GM13976 (cell line): ENCODE data around the gene SAMD4B.
A peak's percentile ranks its signal among the peaks of the same experiment; 100 is the strongest.

Experiments
- DNase-seq: peaks from one replicate; pipeline ENCODE4 v3.0.0; 2012; ENCODE audit warnings: low spot score
- CTCF ChIP-seq: IDR thresholded peaks from 2 replicates; pipeline ENCODE4 v1.5.1; 2012; ENCODE audit warnings: borderline replicate concordance, mild to moderate bottlenecking; ENCODE audit not compliant: insufficient read depth; ENCODE audit errors: extremely low read depth, missing control alignments, control extremely low read depth
- in situ Hi-C: fragments of 300-500 bp; cut with MboI; formaldehyde crosslinking; loops from one replicate; pipeline ENCODE4 v1.12.0; 2022; ENCODE audit warnings: low sequenced_read_pairs, mixed read lengths, inconsistent platforms; ENCODE audit not compliant: unreplicated experiment

Gene SAMD4B

DNA sequence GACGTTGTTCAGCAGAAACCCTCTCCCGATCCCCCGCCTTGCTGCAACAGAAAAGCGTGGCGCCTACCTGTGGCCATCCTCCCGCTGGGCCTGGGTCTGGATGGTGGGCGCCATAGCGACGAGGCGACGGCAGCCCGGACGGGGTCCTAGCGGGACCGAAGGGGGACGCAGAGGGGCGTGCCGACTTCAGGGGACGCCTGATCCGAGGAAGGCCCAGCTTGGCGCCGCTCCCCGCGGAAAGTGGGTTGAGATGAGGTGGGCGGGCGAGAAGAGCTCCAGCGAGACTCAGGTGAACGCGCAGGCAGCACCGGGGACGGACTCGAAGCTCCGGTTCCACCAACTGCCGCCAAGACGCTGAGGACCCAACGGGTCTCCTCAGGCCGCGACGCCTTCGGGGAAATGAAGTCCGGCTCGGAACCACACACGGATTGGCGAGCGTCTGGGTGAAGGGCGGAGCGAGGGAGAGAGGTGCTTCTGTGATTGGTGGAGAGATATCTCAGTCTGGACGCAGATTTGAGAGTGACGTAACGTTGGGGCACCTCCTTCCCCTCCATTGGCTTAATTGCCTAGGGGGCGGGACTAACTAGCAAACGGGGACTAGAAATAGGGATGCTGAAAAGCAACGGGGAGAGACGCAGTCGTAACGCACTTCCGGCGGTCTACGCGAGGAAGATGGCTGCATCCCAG is 48.7 kb downstream of the SAMD4B start, which contains the start of the genes MED29 and PAF1:
Gene MED29, plus strand, starts transcription at position 628 of the 687 bp plus-strand sequence. Its CDS starts 45 bp downstream, at position 673.
Gene PAF1, minus strand, starts transcription at position 356 of the 687 bp plus-strand sequence. Its CDS starts 242 bp downstream, at position 114.
- TF ChIP-seq CTCF = no peak
- DNase-seq = peak; percentile 99
- in situ Hi-C loops = no loop called here

DNA sequence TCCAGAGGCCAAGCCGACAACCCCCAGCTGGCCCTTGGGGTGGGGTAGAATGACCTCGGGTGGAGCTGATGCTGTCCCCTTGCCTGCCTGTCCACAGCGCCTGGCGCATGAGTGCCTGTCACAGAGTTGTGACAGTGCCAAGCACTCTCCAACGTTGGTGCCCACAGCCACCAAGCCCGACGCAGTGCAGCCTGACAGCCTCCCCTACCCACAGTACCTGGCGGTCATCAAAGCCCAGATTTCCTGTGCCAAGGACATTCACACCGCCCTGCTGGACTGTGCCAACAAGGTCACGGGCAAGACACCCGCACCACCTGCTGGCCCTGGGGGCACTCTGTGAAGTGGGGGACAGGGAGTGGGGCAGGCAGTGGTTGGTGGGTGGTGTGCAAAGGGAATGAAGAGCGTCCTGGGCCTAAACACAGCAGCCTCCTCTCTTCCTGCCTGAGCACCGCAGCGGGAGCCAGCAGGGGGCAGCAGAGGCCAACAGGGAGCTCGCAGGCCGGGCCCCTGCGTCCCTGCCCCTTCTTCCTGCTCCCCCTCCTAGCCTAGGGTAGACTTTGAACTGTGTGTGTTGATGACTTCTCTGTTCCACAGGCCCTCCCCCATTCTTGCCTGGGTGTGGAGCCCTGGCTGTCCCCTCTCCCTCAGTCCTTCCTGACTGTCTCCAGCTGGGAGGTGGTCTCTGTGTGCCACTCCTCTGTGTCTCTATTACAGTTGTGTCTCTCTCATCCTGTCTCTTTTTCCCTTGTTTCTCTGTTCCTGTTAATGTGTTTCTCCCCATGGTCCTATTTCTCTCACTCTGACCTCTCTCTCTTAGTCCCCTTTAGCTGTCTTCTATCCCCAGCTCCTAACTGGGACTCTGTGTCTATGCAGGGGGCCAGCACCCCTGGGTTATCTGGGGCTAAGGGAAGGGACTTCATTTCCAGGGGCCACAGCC is 55.4 kb downstream of the SAMD4B start:
- peak; percentile 93 for DNase-seq
- peak; percentile 99 for TF ChIP-seq CTCF
- in situ Hi-C loops = no loop called here

DNA sequence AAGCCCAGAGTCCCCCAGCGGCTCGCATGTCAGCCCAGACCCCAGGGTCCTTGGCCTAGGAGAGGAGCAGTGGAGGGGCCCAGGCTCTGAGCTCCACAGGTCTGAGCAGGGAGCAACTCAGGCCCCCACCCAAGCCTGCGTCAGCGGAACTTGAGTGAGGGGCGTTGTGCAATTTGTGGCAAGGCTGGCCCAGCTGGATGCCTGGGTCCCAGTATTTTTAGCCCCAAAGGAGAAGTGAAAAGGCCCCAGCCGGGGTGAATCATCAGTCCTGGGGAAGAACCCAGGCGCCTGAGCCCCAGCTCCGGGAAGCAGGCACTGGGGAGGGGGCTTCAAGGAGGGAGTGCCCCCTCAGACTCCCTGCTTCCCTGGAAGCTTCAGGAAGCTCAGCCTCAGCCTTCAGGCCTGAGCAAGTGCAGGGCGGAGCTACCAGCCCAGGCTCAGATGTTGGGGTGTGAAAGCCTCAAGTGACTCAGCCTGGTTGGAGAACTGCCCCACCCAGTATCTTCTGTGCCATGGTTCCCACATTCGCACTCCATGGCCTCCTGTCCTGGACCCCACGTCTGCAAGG is 56.2 kb downstream of the SAMD4B start:
- in situ Hi-C loops = no loop called here
- TF ChIP-seq CTCF = no peak
- peak; percentile 61 for DNase-seq

DNA sequence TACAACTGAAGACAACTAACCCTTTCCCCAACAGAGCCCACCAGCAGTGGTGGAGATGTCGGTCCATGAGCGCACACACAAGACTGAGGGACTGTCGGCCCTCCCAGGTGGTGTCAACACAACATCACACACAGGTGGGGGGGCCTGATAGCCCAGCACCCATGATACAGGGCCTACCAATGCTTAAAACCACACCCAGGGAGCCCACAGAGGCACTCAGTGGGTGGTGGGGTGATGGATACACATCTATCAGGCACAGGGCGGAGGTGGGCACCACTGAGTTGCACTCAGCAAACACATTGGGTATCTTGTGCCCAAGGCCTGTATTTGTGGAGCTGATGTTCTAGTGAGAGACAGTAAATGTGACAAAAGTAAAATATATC is 57.4 kb downstream of the SAMD4B start:
- TF ChIP-seq CTCF = no peak
- in situ Hi-C loops = no loop called here
- no peak for DNase-seq

- in situ Hi-C loops = no loop called here
- no peak for TF ChIP-seq CTCF
Measured at GRCh38 chr19:39400061-39400460, 57.8 kb downstream of the SAMD4B start.

DNA sequence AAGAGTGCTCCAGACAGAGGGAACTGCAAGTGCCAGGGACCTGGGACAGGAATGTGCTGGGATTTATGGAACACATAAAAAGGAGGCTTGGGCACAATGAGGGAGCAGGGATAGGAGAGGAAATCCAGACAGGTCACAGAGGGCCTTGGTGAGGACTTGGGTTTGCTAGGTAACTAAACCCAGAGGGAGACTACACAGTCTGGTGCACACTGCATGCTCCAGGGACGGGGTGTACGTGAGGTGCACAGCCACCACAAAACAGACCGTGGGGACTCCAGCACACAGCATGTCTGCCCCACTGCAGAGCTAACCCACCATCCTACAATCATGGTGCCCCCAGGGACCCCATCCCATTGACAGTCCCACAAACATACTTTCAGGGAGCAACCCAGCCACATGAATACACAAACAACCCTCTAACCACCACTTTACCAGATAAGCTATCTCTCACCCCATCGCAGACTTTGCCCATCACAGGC is 58.9 kb downstream of the SAMD4B start:
- DNase-seq = no peak
- no peak for TF ChIP-seq CTCF
- in situ Hi-C loops = no loop called here

More at GRCh38 chr19:39400061-39400460, 57.8 kb downstream of the SAMD4B start:
- DNase-seq = no peak
